ENCODE results near the gene NRG3. TPM values are rescaled to one million over a fixed set of nuclear protein-coding genes. Genes with fewer than 3 reads are reported as not detected.

Gene NRG3
- total RNA-seq, 2 donors from 2014 or later = 0.97 TPM; not detected in 1

- no peaks in the 10 kb centered on the region for H3K9me3 ChIP-seq
- H3K4me3 ChIP-seq = no peak overlapping the region
- DNase-seq (ENCODE audit: low spot score) = no peak
- TF ChIP-seq POLR2AphosphoS5 (IDR thresholded peaks at IDR 0.05) (no peak), CTCF (IDR thresholded peaks at IDR 0.05) (peak in 1 of 4 experiments; percentile 29)
- no peaks in the 10 kb centered on the region for H3K36me3 ChIP-seq
- H3K4me1 ChIP-seq (replicated peaks) = no peaks in the 10 kb centered on the region
- H3K27ac ChIP-seq = no peak overlapping the region
- no peaks in the 10 kb centered on the region for H3K27me3 ChIP-seq (replicated peaks; ENCODE audit: insufficient read depth)
- intact Hi-C loops (cut with DNase I) = no loop called here
- 17% methylated on average over 2 of the region's 2 CpGs for WGBS
These were observed 346.7 kb downstream of the NRG3 start for GRCh38 chr10:82221601-82222149.

DNA sequence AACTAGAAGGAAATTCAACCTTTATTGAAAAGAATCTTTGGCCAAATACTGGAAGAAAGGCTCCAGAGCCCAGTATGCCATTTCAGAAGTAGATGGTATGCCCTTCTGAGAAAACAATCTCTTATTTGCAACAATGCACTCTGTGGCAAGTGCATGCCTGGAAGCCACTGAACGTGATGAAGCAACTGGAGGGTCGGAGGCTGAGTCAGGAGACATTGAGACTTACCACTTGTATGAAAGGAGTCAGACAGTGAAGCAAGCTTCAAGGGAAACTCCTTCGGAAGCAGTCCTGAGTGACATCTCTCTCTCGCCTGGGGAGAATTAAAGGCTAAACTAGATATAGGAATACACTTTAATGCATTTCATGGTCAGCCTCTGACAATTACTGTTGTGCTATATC, 353.7 kb downstream of the NRG3 start:
- Histone ChIP-seq H3K36me3 (no peaks in the 10 kb centered on the region), H3K27me3 (replicated peaks; ENCODE audit: insufficient read depth) (no peaks in the 10 kb centered on the region), H3K9me3 (no peaks in the 10 kb centered on the region), H3K4me3 (no peak overlapping the region), H3K27ac (no peak overlapping the region), H3K4me1 (replicated peaks) (no peaks in the 10 kb centered on the region)
- no peak for DNase-seq (ENCODE audit: low spot score)
- 84% methylated on average over 4 of the region's 4 CpGs for WGBS
- no peak for TF ChIP-seq POLR2AphosphoS5 (IDR thresholded peaks at IDR 0.05)
- no peak for TF ChIP-seq POLR2A (IDR thresholded peaks at IDR 0.05)
- no peak for TF ChIP-seq CTCF (IDR thresholded peaks at IDR 0.05)
- intact Hi-C loops (cut with DNase I) = no loop called here

DNA sequence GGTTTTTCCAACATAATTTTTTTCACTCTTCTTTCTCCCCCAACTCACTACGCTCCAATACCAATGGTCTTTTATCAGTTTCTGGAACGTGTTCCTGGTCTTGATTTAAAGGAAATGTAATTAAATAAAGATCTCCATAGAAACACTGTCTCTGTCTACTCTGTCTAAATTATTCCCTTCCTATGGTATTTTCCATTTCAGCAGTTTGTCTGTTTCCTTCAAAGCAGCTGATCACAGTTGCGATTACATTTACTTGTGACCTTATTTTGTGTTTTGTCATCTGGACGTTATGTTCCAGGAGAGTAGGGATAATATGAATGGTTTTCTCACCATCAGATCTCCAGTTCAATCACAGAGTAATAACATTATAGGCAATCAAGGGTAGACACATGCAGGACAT, 359.2 kb downstream of the NRG3 start:
- no peak overlapping the region for H3K4me3 ChIP-seq
- H3K27me3 ChIP-seq (replicated peaks; ENCODE audit: insufficient read depth) = no peaks in the 10 kb centered on the region
- no peaks in the 10 kb centered on the region for H3K9me3 ChIP-seq
- intact Hi-C loops (cut with DNase I) = no loop called here
- TF ChIP-seq CTCF (IDR thresholded peaks at IDR 0.05) = no peak
- no peak for TF ChIP-seq POLR2A (IDR thresholded peaks at IDR 0.05)
- TF ChIP-seq POLR2AphosphoS5 (IDR thresholded peaks at IDR 0.05) = no peak
- no peaks in the 10 kb centered on the region for H3K4me1 ChIP-seq (replicated peaks)
- H3K36me3 ChIP-seq = no peaks in the 10 kb centered on the region
- H3K27ac ChIP-seq = no peak overlapping the region
- no peak for DNase-seq (ENCODE audit: low spot score)
- WGBS = 62% methylated on average over 4 of the region's 4 CpGs

- WGBS = 81% methylated on average over 4 of the region's 4 CpGs
- no peak overlapping the region for H3K4me3 ChIP-seq
- TF ChIP-seq POLR2A (IDR thresholded peaks at IDR 0.05) (no peak), POLR2AphosphoS5 (IDR thresholded peaks at IDR 0.05) (no peak), CTCF (IDR thresholded peaks at IDR 0.05) (no peak)
- H3K36me3 ChIP-seq = no peaks in the 10 kb centered on the region
- DNase-seq (ENCODE audit: low spot score) = no peak
- H3K9me3 ChIP-seq = no peaks in the 10 kb centered on the region
- no peaks in the 10 kb centered on the region for H3K27me3 ChIP-seq (replicated peaks; ENCODE audit: insufficient read depth)
- H3K27ac ChIP-seq = no peak overlapping the region
- no peaks in the 10 kb centered on the region for H3K4me1 ChIP-seq (replicated peaks)
- intact Hi-C loops (cut with DNase I) = no loop called here
These were observed 361.2 kb downstream of the NRG3 start for GRCh38 chr10:82236084-82236731.

DNA sequence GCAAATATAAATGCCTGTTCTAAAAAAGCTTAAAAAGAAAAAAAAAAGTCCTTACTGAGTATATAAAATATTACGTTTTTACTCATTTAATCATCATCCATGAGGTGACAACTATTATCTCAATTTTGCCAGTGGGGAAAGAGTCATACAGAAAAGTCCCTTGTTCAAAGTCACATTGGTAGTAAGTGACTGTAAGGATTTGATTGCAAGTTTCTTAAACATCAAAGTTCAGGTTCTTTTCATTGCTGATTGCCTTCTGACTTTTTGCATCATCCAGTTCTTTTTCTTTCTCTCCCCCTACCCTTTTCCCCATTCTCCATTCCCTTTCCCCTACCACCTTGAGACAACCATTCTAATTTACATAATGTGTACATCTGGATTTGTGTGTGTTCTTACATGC, 363.3 kb downstream of the NRG3 start:
- DNase-seq (ENCODE audit: low spot score) = no peak
- H3K36me3 ChIP-seq = no peaks in the 10 kb centered on the region
- H3K27ac ChIP-seq = no peak overlapping the region
- H3K4me3 ChIP-seq = no peak overlapping the region
- no peaks in the 10 kb centered on the region for H3K27me3 ChIP-seq (replicated peaks; ENCODE audit: insufficient read depth)
- TF ChIP-seq POLR2AphosphoS5 (IDR thresholded peaks at IDR 0.05) (no peak), POLR2A (IDR thresholded peaks at IDR 0.05) (no peak), CTCF (IDR thresholded peaks at IDR 0.05) (no peak)
- H3K4me1 ChIP-seq (replicated peaks) = no peaks in the 10 kb centered on the region
- intact Hi-C loops (cut with DNase I) = no loop called here
- H3K9me3 ChIP-seq = no peaks in the 10 kb centered on the region
- WGBS = 64% methylated on average over 1 of the region's 1 CpG

Measured in prostate gland (tissue), 2 donors.